Adrenal gland (tissue), 12 donors: ENCODE results near the gene CARD16. TPM values are rescaled to one million over a fixed set of nuclear protein-coding genes. Genes with fewer than 3 reads are reported as not detected.

Experiments
- DNase-seq, 7 donors: peaks; one replicate each; pipeline ENCODE4 v3.0.0-alpha.2; 2019 to 2020
- H3K27ac ChIP-seq, 5 donors: fragments of 200-600 bp; sonication (generic) in 4 of 5; 1 replicate in 3 of 5; 2 replicates in 2 of 5; pipeline versions ENCODE4 v1.5.1 to v1.8.0; 2016 to 2020; ENCODE audit warnings: mild to moderate bottlenecking in 1 of 5
- H3K27me3 ChIP-seq: fragments of 200-600 bp; 2 replicates; pipeline ENCODE4 v1.8.0; 2021
- H3K36me3 ChIP-seq, 2 donors: fragments of 200-600 bp; replicated peaks in 1 of 2; 1 replicate in 1 of 2; 2 replicates in 1 of 2; pipeline versions ENCODE4 v1.5.1 to v1.8.0; 2018 to 2022
- H3K4me1 ChIP-seq, 2 donors: fragments of 200-600 bp; replicated peaks in 1 of 2; 1 replicate in 1 of 2; 2 replicates in 1 of 2; pipeline versions ENCODE4 v1.5.1 to v1.8.0; 2018 to 2021
- H3K4me3 ChIP-seq, 4 donors: fragments of 200-600 bp; sonication (generic) in 3 of 4; one replicate each; pipeline ENCODE4 v1.5.1; 2016 to 2018
- H3K9me3 ChIP-seq, 3 donors: fragments of 200-600 bp; sonication (generic) in 1 of 3; replicated peaks in 1 of 3; 1 replicate in 2 of 3; 2 replicates in 1 of 3; pipeline versions ENCODE4 v1.5.1 to v1.8.0; 2016 to 2021
- CTCF ChIP-seq, 6 experiments: fragments of 450-650 bp in 4 of 6; fragments of 200-600 bp in 2 of 6; sonication (generic) in 1 of 6; IDR thresholded peaks; 1 replicate in 5 of 6; 2 replicates in 1 of 6; pipeline versions ENCODE4 v1.5.1 to v1.8.0; 2016 to 2021; ENCODE audit warnings: antibody characterized with exemption in 6 of 6, mild to moderate bottlenecking in 2 of 6, moderate library complexity in 1 of 6
- POLR2A ChIP-seq, 2 donors: fragments of 450-650 bp; IDR thresholded peaks; one replicate each; pipeline ENCODE4 v1.6.1; 2017; ENCODE audit warnings: antibody characterized with exemption in 2 of 2, mild to moderate bottlenecking in 2 of 2, moderate library complexity in 1 of 2
- WGBS, 4 donors: extraction: QIAGEN DNeasy Blood & Tissue Kit in 2 of 4; methylation state at CpG; one replicate each; pipeline versions ENCODE4 v1.1.5 to v1.1.7; 2013 to 2017; 5-methylcytosine and 5-hydroxymethylcytosine counted together
- intact Hi-C, 2 donors: fragments of 100-400 bp; cut with DNase I; formaldehyde crosslinking; loops; one replicate each; pipeline versions ENCODE4 v1.14.1 to v1.15.0; 2022 to 2023
- polyA plus RNA-seq, 3 donors: library from polyadenylated mRNA; stranded (reverse); fragments of 200-250 nt in 2 of 3; fragments of 350-450 nt in 1 of 3; fragmentation: Illumina TruSeq in 1 of 3; extraction: RNeasy Lipid Tissue Mini Kit (QIAGEN cat#74804) in 1 of 3; gene quantifications; one replicate each; pipeline ENCODE4 v1.2.3, GENCODE V29; 2013 to 2014
- total RNA-seq, 9 donors: library from RNA; depleted of rRNA in 4 of 9; stranded (reverse); fragments of >200 nt in 4 of 9; fragments of 120-200 nt in 1 of 9; fragmentation: NEBNext Ultra II Directional in 1 of 9; extraction: Animal tissue kit (Norgen Biotek cat#: 25700) in 1 of 9; gene quantifications; one replicate each; pipeline versions ENCODE4 v1.1.0 to v1.2.4, GENCODE V29; 2013 to 2023
- donor health status: healthy with polysubstance abuse.
- donor health status: Bipolar disorder and iron deficiency.
- donor health status: DM: yes; HTN: yes; CAD: no.
- donor health status: DM: no; HTN: no; CAD: no.
- donor health status: DM: no; HTN: no; CAD: no.
- donor health status: DM: yes; HTN: yes; CAD: no.

Gene CARD16
- total and polyA plus RNA-seq, 12 donors, result 3.3 to 48.6 (median 12.2) TPM; not detected in 1

- no peaks in the 10 kb centered on the region for H3K9me3 ChIP-seq
- no peak for DNase-seq
- H3K36me3 ChIP-seq, result no peaks in the 10 kb centered on the region
- no peak overlapping the region for H3K27ac ChIP-seq
- H3K4me1 ChIP-seq, result no peaks in the 10 kb centered on the region
- H3K27me3 ChIP-seq, result no peaks in the 10 kb centered on the region
- intact Hi-C loops, result no loop called here
- TF ChIP-seq POLR2A (IDR thresholded peaks at IDR 0.05), result no peak
- TF ChIP-seq CTCF (IDR thresholded peaks at IDR 0.05), result no peak
- 76 to 79% (median 78%) methylated on average over 4 of the region's 4 CpGs for WGBS, 4 donors
- H3K4me3 ChIP-seq, result no peak overlapping the region
These were observed 53.1 kb downstream of the CARD16 start for GRCh38 chr11:104991994-104992393.

Other genes with a start within 250 kb of the CARD16 start
- gene CASP12, start 146.9 kb downstream of the CARD16 start, total RNA-seq, result 1 to 10 TPM in 3 of 9 donors, under 1 TPM in 2, not detected in 4; 0.17 to 2.8 (median 1.1) TPM
- under 1 TPM; 0.29 to 0.64 (median 0.34) TPM for gene CASP12, start 146.9 kb downstream of the CARD16 start, polyA plus RNA-seq
- gene CASP4, start 76.8 kb downstream of the CARD16 start, total RNA-seq, result 10 to 100 TPM; 29.0 to 81.2 (median 52.5) TPM
- gene CASP4, start 76.8 kb downstream of the CARD16 start, polyA plus RNA-seq, result 10 to 100 TPM; 37.6 to 68.2 (median 47.3) TPM
- 1 to 10 TPM in 1 of 9 donors, under 1 TPM in 3, not detected in 5; 0.41 to 4.2 (median 0.93) TPM for gene CASP5, start 22.2 kb downstream of the CARD16 start, total RNA-seq
- gene CASP5, start 22.2 kb downstream of the CARD16 start, polyA plus RNA-seq, result under 1 TPM in 2 of 3 donors, not detected in 1; 0.27 to 0.71 TPM
- 10 to 100 TPM in 8 of 9 donors, 1 to 10 TPM in 1; 6.1 to 31.4 (median 16.8) TPM for gene CASP1, start 10.2 kb downstream of the CARD16 start, total RNA-seq
- 10 to 100 TPM in 2 of 3 donors, 1 to 10 TPM in 1; 9.2 to 18.6 (median 15.0) TPM for gene CASP1, start 10.2 kb downstream of the CARD16 start, polyA plus RNA-seq
- gene CARD18, start 94.4 kb upstream of the CARD16 start, total RNA-seq, result not detected
- not detected for gene CARD18, start 94.4 kb upstream of the CARD16 start, polyA plus RNA-seq